Activated naive CD4-positive, alpha-beta T cell treated with anti-CD3 and anti-CD28 coated beads, Interleukin-2, amount 50 U/mL, for 72 hours (primary cell): ENCODE results near the gene CIDEA. TPM values are rescaled to one million over a fixed set of nuclear protein-coding genes. Genes with fewer than 3 reads are reported as not detected.
"Not testable (repeated sequence)": the region's sequence is repeated elsewhere in the genome, so short reads cannot be mapped to it uniquely, and the experiment has no call there.

ENCODE experiments used
- ATAC-seq, 2 donors: fragments of 150-1000 bp; cut with Tn5 transposase; 2 replicates each; pipeline ENCODE4 v1.10.0; 2021; ENCODE audit warnings: mild to moderate bottlenecking in 2 of 2, moderate library complexity in 2 of 2
- DNase-seq, 2 donors: peaks; one replicate each; pipeline ENCODE4 v3.0.0; 2021 to 2022; ENCODE audit warnings: low spot score in 2 of 2
- H3K27ac Mint-ChIP-seq, 2 donors: one replicate each; pipeline ENCODE4 v1.8.0; 2022; ENCODE audit warnings: mild to moderate bottlenecking in 2 of 2, mixed read lengths in 2 of 2
- H3K36me3 Mint-ChIP-seq, 2 donors: one replicate each; pipeline ENCODE4 v1.8.0; 2022; ENCODE audit warnings: mixed read lengths in 2 of 2
- H3K9me3 Mint-ChIP-seq, 2 donors: one replicate each; pipeline ENCODE4 v1.8.0; 2022; ENCODE audit warnings: mixed read lengths in 2 of 2
- total RNA-seq, 2 donors: library from RNA; stranded (reverse); gene quantifications; one replicate each; pipeline ENCODE4 v1.2.3, GENCODE V29; 2022

The CIDEA gene
- not detected for total RNA-seq

GRCh38 chr18:12254136-12254819 is at the start of gene CIDEA:
CIDEA (plus strand) TSS chr18:12254361; CDS start chr18:12254384, 23 bp downstream.
- DNase-seq = no peak
- Mint-ChIP-seq H3K9me3 (no peaks in the 10 kb centered on the region), H3K36me3 (no peaks in the 10 kb centered on the region), H3K27ac (peak within 1 kb of the TSS in 1 of 2 donors; percentile 82)
- no peak for ATAC-seq

DNA sequence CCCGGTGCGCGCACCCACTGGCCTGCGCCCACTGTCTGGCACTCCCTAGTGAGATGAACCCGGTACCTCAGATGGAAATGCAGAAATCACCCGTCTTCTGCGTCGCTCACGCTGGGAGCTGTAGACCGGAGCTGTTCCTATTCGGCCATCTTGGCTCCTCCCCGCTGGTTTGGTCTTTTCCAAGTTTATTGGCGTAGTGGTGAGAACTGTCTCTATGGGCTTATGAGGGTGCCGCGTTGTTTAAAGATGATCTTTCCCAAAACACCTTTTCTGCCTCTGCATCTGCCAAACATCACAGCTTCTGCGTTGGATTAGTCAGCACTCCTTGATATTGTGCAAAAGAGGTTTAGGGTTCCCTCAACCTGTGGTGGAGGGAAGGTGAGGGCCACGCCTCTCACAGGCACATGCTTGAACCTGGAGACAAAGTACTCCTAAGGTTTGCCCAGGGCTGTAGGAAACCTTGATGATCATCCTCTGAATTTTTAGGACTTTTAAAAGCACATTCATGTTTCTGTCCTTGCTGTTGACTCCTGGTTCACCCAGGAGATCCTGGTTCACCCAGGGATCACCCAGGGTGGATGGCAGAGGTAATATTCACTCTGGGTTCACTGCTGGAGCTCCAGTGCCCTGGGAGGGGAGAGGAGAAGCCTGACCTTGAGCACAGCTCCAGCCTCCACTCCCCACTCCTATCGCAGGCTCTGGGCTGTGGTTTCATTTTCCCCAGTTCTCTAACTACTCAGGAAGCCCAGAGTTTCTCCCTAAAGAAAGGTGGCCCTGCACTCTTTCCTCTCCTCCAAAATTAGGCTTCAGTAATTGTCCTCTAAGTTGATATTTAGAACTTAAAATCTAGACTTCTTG is 45.6 kb upstream of the CIDEA start:
- not testable (repeated sequence) for ATAC-seq, DNase-seq, H3K9me3 Mint-ChIP-seq, H3K27ac Mint-ChIP-seq, H3K36me3 Mint-ChIP-seq

DNA sequence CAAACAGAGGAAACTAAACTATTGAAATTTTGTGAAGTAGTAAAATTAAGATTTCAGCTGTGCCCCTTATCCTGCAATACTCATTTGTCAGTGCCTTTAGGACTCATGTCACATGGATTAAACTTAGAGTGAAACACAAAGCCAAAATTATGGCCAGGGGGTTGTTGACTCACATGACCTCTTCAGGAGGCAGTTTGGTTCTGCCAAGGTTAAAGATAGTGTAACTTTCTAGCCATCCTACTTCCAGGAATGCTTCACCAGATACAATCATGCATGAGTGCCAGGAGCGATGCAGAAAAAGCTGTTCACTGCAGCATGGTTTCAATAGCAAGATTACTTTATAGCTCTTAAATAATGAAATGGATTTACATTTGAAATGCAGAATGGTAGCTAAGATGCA is 41.9 kb upstream of the CIDEA start:
- ATAC-seq, H3K36me3 Mint-ChIP-seq, H3K27ac Mint-ChIP-seq, DNase-seq, H3K9me3 Mint-ChIP-seq: not testable (repeated sequence)

GRCh38 chr18:12214296-12215005 is 39.7 kb upstream of the CIDEA start:
- H3K27ac Mint-ChIP-seq, H3K9me3 Mint-ChIP-seq, H3K36me3 Mint-ChIP-seq, DNase-seq: not testable (repeated sequence)
- peak in 1 of 2 donors; percentile 73 for ATAC-seq

DNA sequence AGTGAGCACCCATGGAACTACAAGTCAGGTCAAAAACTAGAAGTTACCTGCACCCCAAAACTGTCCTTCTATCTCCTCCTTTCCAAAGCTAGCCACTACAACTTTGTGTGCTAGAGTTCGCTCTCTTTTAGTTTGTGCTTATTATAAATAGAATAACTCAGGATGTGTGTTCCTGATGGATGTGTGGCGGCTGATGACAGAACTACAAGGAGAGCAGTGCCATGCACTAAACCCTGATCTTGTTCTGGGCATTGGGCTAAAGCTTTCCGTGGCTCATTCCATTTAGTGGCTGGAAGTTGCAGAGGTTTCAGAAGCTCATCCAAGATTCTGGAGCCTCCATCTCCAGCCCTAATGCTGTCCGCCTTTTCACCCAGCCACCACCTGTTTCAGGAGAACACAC is 37.7 kb upstream of the CIDEA start:
- not testable (repeated sequence) for H3K9me3 Mint-ChIP-seq, ATAC-seq, H3K36me3 Mint-ChIP-seq, DNase-seq, H3K27ac Mint-ChIP-seq

- not testable (repeated sequence) for DNase-seq, H3K36me3 Mint-ChIP-seq, H3K27ac Mint-ChIP-seq, H3K9me3 Mint-ChIP-seq, ATAC-seq
Observed at GRCh38 chr18:12218603-12219002, 35.6 kb upstream of the CIDEA start.

DNA sequence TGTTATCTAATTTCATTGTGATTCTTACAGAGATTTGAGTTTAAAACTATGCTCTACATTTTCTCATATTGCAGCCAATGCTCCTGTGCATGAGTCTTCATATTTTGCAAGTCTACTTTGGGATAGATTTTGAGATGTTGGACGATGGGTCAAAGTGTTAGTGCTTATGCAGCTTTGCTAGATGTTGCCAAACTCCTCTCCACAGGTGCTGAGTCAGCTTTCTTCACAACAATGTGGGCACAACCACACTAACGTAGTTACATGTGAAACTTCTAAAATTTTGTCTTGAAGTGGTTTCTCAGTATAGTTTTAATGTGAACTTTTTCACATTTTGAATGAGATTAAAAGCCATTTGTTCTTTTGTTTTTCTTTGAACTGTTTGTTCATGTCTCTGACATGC is 32.1 kb upstream of the CIDEA start:
- ATAC-seq = peak in 1 of 2 donors; percentile 74
- H3K9me3 Mint-ChIP-seq, H3K27ac Mint-ChIP-seq, H3K36me3 Mint-ChIP-seq, DNase-seq: not testable (repeated sequence)

- H3K9me3 Mint-ChIP-seq, ATAC-seq, H3K27ac Mint-ChIP-seq, DNase-seq, H3K36me3 Mint-ChIP-seq: not testable (repeated sequence)
Observed at GRCh38 chr18:12223326-12223725, 30.8 kb upstream of the CIDEA start.

GRCh38 chr18:12226807-12227206 is 27.4 kb upstream of the CIDEA start:
- peak in 1 of 2 donors; percentile 73 for ATAC-seq
- not testable (repeated sequence) for H3K9me3 Mint-ChIP-seq, H3K36me3 Mint-ChIP-seq, H3K27ac Mint-ChIP-seq, DNase-seq

DNA sequence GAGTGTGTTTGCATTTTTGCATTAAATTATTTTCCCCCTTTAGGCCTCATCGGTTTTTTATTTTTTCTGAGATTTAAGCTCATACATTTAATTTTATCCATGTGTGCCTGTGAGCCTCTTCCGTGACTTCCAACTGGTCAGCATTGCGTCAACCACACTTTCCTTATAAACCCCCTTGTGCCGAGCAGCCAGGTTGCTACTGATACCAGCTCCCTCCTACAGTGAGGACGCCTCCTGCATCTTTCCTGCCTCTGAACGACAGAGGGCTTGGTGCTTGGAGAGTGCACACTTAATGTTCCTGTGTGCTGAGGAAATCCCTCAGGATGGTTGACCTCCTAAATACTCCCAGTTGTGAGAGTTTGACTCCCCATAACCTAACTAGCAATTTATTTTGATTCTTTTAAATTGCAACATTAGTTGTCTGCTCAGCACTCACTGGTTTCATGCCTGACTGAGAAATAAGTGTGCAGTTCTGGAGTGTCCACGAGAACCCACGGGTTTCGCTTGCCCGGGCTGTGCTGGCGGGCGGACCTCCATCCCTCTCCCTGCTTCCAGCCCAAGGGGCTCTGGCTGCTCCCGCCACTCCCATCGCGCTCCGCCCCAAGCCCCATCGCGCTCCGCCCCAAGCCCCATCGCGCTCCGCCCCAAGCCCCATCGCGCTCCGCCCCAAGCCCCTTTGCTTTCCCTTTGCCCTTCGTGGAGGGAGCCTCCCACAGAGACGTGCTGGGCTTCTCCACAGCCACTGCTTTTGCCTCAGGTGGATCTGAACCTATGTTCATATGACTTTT is 26.6 kb upstream of the CIDEA start:
- H3K27ac Mint-ChIP-seq, H3K36me3 Mint-ChIP-seq: not testable (repeated sequence)
- peak in 1 of 2 donors; percentile 29 for ATAC-seq

DNA sequence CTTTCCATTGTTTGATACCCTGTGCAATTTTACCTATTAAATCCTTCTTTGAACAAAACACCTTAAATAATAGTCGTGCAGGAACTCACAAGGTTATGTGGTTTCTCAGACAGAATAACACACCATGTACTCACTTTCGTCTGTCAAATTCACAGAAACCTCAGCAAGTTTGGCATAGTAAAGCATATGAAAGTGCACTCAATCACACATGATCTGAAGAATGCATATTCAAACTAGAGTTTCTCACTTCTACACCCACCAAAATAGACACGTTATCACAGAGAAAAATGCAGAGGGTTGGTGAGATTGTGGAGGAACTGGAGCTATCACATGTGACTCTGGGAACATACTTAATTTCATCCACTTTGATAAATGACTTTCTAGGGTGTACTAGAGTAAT is 25.9 kb upstream of the CIDEA start:
- H3K36me3 Mint-ChIP-seq, ATAC-seq, DNase-seq: not testable (repeated sequence)

More for the DNA sequence above, 26.6 kb upstream of the CIDEA start:
- DNase-seq, H3K9me3 Mint-ChIP-seq: not testable (repeated sequence)

DNA sequence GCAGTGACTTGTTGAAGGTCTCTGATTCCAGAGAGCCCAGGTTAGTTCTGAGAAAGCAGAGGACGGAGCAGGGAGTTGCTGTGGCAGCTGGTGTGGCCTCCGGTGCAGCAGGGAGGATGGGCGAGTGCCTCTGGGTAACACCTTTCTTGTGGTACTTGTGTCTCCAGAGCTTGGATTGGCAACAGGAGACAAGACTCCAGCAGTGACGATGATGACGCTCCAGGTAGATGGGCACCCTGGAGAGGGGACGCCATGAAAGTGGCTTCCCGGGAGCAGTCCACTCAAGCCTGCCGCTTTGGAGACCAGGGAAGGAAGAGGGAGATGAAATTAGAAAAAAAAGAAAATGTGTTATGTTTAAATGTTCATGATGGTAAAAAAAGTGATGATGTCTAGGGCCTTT is 23.6 kb upstream of the CIDEA start:
- not testable (repeated sequence) for H3K27ac Mint-ChIP-seq, H3K36me3 Mint-ChIP-seq, DNase-seq, ATAC-seq, H3K9me3 Mint-ChIP-seq

More for the DNA sequence above, 25.9 kb upstream of the CIDEA start:
- not testable (repeated sequence) for H3K9me3 Mint-ChIP-seq, H3K27ac Mint-ChIP-seq

DNA sequence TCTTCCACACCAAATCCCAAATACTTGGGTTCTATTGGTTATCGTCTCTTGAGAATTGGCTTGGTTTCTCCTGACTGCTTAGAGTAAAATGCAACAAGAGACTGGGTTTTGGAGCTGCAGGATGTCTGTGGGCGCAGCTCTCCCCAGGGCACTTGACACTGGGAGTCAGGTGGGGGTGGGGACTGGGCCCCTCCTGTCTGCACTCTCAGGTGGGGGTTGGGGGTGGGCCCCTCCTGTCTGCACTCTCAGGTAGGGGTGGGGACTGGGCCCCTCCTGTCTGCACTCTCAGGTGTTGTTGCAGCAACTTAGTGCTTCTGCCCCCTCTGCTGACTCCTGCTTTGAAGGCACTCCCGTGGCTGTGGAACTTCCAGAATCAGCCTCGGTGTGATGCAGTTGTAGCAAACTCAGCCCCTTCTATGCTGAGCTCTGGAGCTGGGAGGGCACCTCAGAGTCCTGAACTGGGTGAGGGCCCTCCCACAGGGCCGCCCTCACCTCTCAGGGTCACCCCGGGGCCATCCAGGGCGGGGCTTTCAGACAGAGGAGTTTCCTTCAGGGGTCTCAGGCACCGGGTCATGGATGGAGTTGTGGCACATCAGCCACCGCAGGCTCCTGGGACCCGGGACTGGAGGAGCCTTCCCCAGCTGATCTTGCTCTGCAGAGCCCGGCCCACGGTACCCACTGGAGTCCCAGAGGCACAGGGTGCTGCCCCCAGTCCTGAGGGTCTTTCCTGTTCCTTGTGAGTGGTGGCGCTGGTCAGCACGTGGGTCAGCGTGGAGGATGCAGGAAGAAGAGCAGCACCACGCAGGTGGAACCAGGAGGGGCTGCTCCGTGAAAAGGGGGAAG is 22.9 kb upstream of the CIDEA start:
- Mint-ChIP-seq H3K36me3 (no peaks in the 10 kb centered on the region), H3K27ac (no peak overlapping the region), H3K9me3 (no peaks in the 10 kb centered on the region)
- ATAC-seq = no peak
- no peak for DNase-seq

- Mint-ChIP-seq H3K9me3 (no peaks in the 10 kb centered on the region), H3K36me3 (no peaks in the 10 kb centered on the region), H3K27ac (no peak overlapping the region)
- ATAC-seq (no peak), DNase-seq (no peak)
Observed at GRCh38 chr18:12231986-12232385, 22.2 kb upstream of the CIDEA start.

DNA sequence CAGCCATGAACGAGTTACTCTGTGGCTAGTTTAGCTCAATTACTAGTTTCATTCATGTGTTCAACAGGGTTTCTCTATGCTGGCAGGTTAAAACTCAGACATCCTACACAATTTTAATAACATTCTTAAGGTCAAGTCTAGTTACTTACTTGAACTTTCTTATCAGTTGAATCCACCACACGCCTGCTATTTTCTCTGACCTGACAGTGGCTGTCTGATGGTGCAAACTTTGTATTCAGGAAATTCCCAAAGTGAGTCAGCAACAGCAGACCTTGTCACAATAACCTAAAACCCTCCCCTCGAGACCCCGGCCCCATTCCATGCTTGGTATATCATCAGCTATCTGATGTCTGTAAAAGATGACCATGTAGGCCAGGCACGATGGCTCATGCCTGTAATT is 20.8 kb upstream of the CIDEA start:
- H3K9me3 Mint-ChIP-seq = no peaks in the 10 kb centered on the region
- ATAC-seq = no peak
- no peaks in the 10 kb centered on the region for H3K36me3 Mint-ChIP-seq
- no peak overlapping the region for H3K27ac Mint-ChIP-seq
- no peak for DNase-seq
